HG03342 (cell line): Measurements from ENCODE around the gene DYNLL2.
A peak's percentile ranks its signal among the peaks of the same experiment; 100 is the strongest.
"Not testable (repeated sequence)": the region's sequence is repeated elsewhere in the genome, so short reads cannot be mapped to it uniquely, and the experiment has no call there.

ENCODE experiments used
- ATAC-seq: cut with Tn5 transposase; IDR thresholded peaks from one replicate; pipeline ENCODE4 v1.9.1; 2021; ENCODE audit warnings: mild to moderate bottlenecking, moderate library complexity; ENCODE audit not compliant: unreplicated experiment

Gene DYNLL2

DNA sequence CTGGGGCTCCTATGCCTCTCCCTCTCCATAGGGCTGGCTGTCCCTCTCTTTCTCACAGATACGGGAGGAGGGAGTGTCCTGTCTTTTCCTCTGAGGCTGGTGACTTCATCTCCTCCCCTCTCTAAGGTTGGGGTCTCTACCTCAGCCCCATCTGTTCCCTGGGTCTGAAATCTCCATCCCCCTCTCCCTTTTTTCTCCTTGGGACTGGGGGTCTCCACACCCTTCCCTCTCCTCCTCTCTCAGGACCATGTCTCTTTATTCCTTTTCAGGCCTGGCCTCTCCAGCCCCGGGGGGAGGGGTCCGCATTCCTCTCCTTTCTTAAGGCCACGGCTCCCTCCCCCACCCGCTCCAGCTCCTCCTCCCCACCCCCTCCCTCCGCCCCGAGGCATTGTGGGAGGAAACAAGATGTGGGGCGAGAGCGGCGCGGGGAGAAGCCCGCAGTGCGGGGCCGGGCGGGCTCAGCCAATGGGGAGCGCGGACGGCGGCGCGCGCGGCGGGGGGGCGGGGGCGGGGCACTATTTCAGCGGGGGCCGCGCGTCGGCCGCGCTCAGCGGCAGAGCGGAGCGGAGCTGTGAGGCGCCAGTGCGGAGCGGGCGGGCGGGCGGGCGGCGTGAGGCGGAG, at the start of gene DYNLL2:
DYNLL2 (plus strand) TSS at position 550 of the 621 bp plus-strand sequence. CDS start 3,672 bp downstream, outside the sequence.
- peak; percentile 66 for ATAC-seq

DNA sequence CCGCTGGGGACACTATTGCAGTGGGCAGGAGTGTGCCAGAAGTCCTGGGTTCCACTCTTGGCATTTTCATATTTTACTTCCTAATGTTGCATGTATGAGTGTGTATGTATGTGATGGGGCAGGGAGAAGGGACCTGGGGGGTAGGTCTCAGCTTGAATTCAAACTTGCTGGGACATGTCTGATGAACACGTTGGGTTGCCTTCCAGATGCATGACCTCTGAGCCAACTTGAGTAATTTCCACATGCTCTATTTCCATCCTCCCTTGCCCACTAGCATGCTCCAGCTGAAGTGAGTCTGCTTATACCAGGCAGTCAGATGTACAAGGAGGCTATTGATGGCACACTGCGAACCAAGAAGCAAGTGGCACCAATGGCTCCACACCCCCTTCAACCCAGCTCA, 43.2 kb upstream of the DYNLL2 start:
- no peak for ATAC-seq

DNA sequence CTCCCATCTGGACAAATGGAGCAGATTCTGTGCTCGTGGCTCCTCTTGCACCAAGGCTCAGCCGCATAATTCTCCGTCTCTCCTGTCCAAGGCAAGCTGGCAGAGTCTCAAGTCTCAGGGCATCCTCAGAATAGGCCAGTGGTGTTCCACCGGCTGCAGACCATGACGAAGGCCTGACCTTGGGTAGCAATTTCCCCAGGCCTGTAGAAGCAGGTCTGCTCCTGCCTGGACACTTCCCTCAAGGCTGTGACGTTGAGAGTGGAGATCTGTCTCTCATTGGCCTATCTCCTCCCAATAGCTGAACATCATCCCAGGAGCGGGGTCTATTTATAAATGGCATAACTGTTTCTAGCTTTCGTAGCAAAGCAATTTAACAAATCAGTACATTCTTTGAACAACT, 42.8 kb upstream of the DYNLL2 start:
- ATAC-seq = no peak

DNA sequence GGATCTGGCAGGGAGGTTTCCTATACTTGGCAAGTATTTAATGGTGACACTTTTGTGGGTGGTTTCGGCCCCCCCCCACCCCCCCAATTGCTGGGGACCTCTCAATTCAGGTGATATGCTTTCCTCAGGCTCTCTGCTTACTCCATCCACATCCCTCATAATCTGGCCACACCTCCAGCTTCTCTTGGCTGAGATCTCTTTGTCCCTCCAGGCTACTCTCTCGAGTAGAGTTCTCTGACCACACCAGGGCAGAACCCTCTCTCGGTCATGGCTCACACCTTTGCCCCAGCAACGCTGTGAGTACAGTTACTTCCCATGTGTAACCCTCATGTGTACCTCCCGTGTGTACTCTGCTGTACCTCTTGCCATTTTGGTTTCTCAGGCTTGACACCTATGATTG, 42.1 kb upstream of the DYNLL2 start:
- ATAC-seq = no peak

DNA sequence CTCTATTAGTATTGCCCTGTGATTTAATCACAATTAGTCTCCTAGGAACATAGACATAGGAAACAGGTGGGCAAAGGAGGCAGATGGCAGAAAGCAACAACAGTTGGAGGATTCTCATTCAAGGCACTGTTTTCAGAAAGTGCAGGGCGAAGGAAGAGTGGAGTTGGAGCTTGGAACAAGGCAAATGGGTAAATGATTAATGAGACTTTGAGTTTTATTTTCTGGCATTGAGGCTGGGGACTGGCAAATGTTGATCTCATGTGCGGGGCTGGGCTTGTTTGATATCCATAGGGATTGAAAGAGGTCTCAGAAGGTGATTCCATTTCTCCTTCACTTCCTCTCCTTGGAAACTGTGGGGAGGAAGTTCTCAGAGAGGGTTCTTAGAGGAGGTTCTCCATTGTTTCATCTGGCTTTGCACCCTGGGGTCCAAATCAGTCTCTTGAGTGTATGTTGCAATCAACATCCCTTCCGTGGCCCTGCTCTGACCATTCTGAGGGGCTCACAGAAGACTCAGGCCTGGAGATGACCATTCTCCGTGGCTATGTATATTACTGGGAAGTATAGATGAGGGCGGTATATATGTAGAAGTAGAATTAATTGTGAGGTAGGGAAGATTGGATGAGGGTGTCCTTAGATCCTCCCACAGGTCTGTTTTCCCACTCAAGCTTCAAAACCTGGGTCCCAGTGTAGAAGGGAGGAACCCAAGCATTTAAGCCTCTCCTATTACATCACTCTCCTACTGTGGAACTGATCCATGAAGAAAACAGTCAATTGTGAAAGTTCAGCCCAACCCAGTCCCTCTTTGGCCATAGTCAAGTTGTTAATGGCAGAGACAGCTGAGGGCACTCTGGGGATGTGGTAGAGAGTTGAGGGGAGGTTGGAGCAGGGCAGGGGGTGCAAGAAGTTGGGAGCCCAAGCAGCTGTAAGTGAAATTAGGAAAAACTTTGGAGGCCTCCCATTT, 39.7 kb upstream of the DYNLL2 start:
- ATAC-seq = no peak

DNA sequence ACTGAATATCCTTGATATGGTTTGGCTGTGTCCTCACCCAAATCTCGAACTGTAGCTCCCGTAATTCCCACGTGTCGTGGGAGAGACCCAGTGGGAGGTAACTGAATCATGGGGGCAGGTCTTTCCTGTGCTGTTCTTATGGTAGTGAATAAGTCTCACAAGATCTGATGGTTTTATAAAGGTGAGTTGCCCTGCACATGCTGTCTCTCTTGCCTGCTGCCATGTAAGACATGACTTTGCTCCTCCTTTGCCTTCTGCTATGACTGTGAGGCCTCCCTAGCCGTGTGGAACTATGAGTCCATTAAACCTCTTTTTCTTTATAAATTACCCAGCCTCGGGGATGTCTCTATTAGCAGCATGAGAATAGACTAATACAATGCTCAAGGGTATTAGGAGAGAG, 39.0 kb upstream of the DYNLL2 start:
- not testable (repeated sequence) for ATAC-seq

DNA sequence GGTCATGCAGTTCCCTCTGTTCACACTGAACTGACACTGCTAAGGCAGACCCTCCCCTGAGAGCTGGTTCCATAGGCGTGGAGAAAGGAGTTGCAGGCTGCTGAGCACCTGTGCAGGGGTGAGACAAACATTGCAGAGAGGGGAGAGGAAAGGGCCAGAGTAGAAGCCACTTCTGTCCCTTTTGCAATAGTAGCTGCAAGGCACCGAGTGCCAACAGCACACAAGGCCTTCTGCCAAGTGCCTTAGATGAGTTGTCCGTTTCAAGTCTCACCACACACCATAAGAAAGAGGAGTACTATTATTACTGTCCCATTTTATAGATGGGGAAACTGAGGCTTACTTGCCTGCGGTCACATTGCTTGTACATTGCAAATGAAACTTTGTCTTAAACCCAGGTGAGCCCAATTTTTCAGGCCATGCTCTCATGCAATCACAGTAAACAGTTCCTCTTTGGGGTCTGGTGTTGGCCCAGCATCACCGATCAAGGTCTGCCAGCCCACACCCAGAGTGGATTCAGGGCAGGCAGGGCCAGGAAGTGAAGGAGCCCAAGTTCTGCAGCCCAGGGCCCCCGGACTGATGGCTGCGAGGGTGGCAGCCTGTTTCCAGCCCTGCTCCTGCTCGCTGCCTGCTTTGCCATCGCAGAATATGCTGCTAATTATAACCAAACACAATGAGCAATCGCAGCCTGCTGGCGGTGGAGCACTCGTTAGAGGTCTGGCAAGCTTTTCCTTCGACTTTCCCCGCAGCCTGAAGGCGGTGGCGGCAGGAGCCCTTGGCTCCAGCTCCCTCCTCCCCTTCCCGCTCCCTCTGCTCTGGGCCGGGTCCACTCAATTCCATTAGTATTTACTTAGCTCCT, 36.8 kb upstream of the DYNLL2 start:
- no peak for ATAC-seq

DNA sequence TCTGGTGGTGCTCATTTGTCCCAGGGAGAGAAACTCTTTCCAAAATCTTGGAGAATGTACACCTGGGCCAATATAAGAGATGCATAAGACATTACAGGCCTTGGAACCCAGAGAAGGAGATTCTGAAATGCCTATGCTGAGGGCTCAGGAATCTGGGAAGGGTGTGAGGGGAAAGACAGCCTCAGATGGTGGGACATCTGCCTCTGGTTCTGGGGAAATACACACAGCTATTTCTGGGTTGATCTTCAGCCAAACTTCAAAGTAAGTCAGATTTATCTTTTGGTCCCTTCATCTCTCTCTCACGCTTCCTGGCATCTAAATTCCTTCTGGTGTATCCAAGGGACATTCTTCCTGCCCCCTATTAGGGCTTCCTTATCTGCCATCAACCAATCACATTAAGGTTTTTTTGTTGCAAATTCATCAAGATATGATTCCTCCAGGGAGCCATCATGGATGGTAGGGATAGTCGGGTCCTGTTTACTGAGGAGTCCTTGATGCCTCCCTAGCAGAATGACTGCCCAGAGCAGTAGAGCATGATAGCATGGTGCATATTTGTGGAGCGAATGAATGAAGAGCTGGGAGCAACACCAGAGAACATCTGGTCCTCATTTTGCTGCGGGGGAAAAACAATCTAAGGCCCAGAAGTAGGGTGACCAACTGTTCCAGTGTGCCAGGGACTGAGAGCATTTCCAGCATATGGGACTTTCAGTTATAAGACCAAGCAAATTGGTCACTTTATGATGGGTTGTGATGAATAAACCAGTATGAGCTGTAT, 35.7 kb upstream of the DYNLL2 start:
- no peak for ATAC-seq

DNA sequence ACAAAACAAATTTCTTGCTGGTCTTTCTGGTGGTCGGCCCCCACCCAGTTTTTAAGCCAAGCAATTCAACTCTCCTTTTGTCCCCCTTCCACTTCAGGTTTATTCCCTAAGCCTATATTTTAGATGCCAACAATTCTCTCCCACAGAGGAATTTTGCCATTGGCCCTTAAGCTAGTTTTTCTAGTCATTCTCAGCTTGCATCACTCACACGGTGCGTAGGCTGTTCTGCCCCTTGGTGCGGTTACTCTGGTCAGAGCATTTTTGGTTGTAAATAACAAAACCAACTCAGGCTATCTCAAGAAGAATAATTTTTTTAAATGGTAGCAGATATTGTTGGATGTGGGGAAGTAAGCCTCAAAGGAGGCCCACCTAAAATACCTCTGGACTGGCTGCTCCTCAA, 33.7 kb upstream of the DYNLL2 start:
- no peak for ATAC-seq

DNA sequence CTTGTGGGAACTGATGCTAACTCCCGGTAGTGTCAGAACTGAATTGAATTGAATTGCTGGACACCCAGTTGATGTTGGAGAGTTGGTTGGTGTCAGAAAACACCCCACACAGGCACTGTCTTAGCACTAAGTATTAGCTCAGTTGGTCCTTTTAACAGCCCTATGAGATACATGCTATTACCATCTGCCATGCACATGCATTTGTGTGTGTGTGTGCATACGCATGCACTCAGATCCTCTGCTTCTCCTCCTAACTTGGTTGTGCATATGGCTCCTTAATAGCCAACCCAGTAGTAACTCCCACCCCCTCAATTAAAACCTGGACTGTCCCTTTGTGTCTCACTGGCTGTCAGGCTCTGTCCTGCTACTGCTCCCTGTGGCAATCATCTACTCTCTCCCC, 32.3 kb upstream of the DYNLL2 start:
- ATAC-seq = no peak

DNA sequence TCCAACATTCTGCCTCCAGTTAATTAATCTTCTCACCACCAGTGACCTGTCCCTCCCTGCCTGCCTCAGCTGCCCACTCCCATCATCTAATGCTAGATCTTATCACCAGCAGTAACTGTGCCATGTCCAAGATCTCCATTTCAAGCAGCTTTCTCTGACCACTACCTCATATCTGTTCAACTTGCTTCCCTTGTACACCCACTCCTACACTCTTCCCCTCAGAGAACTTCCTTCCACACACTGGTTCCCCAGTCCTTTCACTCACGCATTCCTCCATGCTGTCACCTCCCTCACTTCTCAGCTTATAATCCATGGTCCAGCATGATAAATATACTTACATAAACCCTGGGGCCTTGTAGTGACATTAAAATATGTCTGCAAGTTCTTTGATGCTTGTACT, 31.8 kb upstream of the DYNLL2 start:
- no peak for ATAC-seq

DNA sequence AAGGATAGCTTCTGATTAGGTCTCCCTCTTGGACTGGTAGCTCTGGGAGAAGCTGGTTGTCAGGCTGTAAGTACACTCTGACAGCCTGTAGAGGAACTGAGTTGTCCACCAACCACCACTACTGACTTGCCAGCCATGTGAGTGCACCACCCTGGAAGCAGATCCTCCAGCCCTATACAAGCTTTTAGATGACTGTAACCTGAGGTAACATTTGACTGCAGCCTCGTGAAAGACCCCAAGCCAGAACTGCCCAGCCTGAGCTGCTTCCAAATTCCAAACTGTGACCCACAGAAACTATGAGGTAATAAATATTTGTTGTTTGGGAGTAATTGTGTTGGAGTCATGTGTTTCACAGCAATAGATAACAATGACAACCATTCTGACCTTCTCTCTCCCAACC, 30.8 kb upstream of the DYNLL2 start:
- no peak for ATAC-seq

DNA sequence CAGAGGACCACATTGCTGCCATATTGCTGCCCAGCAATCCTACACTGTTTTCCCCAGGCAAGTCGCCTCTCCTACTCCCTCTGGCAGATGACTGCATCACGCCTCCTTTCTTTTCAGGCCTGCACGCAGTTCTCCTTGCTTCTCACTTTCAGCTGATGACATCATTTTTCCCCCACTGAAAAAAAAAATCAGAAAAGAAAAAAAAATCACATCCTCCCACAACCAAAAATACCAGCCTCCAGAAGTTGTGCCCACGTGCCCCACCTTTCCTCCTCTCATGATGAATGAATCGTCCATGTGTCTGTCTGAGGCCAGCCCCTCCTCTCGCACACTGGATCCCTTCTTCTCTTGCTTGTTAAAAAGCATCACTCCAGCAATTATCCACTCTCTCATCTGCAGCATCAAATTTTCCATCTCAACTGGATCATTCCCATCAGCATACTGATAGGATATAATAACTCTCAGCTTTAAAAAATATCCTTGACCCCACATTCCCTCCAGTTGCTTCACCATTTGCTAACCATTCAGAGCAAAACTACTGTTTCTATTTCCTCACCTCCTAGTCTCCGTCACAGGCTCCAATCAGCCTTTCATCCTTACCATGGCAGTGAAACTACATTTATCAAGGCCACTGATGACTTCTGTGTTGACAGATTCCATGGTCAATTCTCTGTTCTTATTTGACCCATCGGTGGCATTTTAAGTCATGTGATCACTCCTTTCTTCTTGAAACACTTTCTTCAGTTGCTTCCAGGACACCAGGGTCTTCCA, 30.1 kb upstream of the DYNLL2 start:
- no peak for ATAC-seq

DNA sequence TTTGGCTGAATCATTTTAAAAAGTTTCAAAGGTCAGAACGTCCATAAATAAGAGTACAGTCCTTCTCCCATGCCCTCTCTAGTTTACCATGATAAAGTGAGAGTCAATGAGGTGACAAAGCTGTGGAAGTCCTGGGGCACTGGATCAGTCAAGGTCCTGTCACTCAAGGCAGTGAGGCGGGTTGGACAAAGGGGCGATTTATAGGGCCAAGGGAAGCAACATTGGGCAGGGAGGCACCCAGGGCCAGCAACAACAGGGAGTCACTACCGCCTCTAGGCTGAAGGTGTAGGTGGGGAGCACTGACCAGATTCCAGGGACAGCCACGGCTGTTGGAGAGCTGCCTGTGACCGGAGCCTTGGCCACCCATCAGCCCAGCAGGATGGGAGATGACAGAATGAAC, 28.6 kb upstream of the DYNLL2 start:
- ATAC-seq = no peak

DNA sequence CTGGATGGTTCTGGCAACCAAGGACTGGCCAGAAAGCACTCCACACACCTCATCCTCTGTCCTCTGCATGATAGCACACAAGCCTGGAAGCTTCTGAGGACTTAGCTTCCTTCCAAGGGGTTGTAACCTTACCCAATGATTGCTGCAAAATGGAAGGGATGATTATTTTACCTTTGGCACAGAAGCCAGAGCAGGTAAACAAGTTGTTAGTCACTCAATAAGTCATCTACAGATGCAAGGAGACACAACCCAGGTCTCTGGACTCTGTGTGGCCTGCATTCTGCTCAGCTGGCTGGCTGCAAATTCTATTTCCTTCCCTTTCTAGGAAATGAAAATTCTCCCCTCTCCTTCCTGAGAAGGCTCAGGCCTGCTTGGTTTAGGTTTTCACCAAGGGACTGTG, 26.7 kb upstream of the DYNLL2 start:
- ATAC-seq = no peak

DNA sequence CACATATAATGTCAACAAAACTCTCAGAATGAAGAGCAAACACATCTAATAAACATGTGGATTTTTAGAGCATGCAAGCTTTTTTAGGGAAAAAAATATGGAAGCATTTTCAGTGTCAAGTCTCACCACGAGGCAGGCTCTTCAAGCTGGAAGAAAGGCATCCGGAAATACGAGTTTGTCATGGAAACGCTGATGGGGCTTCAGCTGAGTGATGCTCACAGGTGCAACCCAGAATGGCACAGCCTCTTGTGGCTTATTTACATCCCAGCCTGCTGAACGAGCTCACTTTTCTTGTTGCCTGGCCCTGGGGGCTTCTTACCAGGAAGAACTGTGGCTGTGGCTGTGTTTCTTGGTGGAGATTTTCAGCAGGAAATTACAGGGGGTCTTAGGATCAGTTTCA, 24.1 kb upstream of the DYNLL2 start:
- no peak for ATAC-seq

DNA sequence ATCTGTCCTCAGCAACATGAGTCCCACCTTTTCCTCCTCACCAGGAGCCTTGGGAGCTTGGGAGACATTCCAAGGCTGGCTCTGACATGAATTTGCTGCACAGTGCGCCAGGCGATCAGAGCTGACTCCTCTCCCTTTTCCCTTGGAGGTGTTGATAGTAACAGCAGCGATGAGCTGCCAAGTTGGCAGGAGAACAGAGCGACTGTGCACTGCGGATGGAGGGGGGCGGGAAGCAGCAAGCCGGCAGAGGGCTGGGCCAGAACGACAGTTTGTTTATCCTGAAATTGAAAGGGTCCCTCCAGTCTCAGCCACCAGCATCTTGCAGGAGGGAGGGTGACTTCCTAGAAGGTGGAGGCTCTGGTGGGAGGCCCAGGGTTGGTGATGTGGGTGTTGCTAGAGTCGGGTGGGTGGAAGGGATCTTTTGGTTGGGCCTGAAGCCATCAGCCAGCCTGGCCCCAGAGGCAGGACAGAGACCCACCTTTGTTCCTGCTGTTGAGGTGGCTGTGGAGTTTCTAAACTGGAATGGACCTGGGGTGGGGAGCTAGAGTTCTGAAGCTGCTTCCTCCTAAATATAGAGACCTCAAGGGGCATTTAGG, 22.5 kb upstream of the DYNLL2 start:
- ATAC-seq = no peak

DNA sequence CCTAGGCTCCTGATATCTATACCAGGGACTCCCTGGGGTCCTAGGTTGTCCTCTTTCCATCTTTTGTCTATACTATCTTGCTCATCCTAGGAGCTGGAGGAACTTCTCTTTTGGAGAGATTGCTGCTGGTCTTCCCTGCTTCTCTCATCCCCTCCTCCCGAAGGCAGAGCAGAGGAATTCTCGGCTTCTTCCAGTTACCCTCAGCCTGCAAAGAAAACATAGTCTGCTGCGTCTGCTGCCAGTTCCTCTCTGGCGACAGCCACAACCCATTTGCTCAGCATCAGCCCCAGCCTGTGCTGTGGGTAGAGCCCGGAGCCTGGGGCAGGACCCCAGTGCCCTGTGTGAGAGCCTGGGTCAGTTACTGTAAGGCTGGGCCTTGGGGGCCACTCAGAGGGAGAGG, 21.5 kb upstream of the DYNLL2 start:
- no peak for ATAC-seq

DNA sequence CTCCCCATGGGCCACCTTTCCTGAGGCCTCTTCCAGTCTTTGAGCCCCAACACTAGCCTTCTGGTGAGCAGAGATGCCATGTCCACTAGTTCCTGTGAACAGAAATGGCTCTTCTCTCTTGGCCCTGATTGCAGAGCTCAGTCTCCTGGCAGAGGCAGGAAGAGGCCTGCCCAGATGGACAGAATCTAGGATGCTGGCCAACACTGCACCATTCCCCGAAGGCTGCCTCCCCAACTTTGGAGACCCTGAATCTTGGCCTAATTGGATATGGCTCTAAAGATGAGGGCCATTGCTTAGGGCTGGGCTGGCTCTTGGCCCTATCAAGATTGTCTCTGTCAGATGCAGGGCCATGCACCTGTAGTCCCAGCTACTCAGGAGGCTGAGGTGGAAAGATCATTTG, 18.0 kb upstream of the DYNLL2 start:
- ATAC-seq = no peak

DNA sequence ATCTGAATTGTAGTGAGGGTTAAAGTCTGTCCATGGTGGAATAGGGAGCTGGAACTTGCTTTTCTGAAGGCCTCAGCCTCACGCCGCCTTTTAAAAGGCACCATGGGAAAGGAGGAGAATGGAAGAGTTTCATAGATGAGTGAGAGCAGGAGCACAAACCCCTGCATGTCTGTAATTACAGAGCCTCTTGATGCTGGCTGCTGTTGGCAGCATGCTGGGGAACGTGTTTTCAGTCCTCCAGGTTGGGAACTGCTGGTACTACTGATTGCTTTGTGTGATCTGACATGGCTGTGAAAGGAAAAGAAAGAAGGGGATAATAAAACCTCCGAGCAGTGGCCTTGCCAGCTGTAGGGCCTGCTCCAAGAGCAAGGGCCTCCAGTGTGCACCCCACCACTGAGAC, 16.8 kb upstream of the DYNLL2 start:
- no peak for ATAC-seq
